Measurements from ENCODE around the gene SURF2.

SURF2 gene

DNA sequence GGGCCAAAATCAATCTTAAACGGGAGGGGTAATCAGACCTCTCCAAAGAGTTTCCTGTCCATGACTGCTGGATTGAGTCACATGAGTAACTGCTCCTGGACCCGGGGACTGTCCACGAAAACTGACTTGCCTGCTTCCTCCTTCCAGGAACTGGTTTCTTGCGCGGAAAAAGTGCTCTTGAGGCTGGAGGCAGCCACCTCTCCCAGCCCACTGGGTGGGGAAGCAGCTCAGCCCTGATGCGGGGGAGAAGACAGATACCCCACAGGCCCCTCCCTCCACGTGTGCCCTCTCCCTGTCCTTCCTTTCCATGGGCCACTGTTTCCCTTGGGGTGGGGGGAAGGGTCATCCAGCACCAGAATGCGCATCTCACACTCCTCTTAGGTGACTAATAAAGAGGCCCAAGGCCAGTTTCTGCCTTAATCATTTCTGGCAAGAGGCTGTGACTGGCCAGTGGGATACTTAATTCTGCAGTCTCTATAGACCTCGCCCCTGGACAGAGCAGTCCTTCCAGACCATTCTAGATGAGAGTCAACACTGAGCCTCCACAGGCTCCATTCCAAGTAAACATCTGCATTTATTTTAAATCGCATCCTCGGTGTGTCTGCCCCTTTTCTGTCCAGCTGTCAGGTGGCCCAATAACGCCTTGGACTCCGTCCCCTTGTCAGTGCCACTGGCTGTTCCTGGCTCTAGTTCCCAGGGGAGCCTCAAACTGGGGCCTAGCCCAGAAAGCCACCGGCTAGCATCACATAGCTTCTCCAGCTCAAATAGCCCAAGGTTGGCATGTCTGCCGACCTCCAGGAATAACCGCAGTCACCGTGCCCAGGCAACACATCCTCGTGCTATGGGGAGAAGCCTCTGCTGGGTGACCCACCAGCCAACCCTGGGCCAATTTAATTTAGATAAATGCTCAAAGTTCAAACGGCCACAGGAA lies 49.4 kb downstream of the SURF2 start:
- no peak overlapping the region for H3K27ac ChIP-seq
- TF ChIP-seq, protein P1, sequence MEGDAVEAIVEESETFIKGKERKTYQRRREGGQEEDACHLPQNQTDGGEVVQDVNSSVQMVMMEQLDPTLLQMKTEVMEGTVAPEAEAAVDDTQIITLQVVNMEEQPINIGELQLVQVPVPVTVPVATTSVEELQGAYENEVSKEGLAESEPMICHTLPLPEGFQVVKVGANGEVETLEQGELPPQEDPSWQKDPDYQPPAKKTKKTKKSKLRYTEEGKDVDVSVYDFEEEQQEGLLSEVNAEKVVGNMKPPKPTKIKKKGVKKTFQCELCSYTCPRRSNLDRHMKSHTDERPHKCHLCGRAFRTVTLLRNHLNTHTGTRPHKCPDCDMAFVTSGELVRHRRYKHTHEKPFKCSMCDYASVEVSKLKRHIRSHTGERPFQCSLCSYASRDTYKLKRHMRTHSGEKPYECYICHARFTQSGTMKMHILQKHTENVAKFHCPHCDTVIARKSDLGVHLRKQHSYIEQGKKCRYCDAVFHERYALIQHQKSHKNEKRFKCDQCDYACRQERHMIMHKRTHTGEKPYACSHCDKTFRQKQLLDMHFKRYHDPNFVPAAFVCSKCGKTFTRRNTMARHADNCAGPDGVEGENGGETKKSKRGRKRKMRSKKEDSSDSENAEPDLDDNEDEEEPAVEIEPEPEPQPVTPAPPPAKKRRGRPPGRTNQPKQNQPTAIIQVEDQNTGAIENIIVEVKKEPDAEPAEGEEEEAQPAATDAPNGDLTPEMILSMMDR (conservative IDR thresholded peaks at IDR 0.05), result no peak
- no peak for TF ChIP-seq ZFX (IDR thresholded peaks at IDR 0.05)

DNA sequence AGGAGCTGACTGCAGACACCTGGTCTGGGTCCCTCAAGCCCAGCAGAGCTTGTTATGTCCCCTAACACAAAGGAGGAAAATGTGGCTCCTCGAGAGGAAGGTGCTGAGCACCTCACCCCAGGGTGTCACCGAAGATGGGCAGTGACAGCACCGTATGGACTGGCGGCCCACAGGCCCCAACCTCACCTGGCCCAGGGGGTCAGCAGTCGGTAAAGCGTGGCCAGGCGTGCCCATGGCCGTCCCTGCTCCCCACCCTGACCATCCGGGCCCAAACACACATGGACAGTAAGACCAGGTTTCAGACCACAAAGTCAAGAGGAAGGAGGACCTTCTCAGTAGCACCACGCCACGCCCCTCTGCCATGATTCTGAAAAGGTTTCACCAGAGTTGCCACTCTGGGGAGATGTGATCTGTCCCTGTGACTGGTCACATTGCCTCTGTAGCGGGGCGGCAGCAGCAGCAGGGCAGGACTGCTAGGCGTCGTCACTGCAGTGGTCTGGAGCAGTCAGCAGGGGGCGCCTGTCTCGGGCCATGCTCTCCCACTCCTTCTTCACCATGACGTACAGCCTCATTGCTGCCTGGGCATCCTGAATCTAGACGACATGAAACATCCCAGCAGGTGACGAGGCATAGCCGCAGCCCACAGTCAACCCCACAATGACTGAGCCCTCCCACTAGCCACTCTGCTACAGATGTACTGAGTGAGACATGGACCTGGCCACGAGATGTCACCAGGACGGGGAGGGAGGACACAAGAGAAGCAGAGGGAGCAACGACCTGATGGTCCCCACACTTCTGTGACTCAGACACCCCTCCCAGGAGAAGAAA lies 50.3 kb downstream of the SURF2 start:
- H3K27ac ChIP-seq, result no peak overlapping the region

DNA sequence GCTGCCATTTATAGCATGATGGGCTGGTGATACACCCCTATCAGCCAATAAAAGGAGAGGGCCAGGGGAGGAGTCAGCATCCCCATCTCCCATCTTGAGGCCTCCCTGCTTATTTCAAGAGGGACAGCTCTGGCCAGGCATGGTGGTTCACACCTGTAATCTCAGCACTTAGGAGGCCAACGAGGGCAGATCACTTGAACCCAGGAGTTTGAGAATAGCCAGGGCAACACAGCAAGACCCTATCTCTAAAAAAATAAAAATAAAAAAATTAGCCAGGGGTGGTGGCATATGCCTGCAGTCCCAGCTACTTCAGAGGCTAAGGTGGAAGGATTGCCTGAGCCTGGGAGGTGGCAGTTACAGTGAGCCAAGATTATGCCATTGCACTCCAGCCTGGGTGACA lies 51.7 kb downstream of the SURF2 start:
- H3K27ac ChIP-seq, result no peak overlapping the region
- no peak for TF ChIP-seq ZFX (IDR thresholded peaks at IDR 0.05)
- TF ChIP-seq, protein P1 (conservative IDR thresholded peaks at IDR 0.05), result no peak

More for the DNA sequence above, 50.3 kb downstream of the SURF2 start:
- TF ChIP-seq, protein P1 (conservative IDR thresholded peaks at IDR 0.05), result peak; percentile 97
- no peak for TF ChIP-seq ZFX (IDR thresholded peaks at IDR 0.05)
